ENCODE data around the gene HSP90B1.
A peak's percentile ranks its signal among the peaks of the same experiment; 100 is the strongest.

Gene HSP90B1

DNA sequence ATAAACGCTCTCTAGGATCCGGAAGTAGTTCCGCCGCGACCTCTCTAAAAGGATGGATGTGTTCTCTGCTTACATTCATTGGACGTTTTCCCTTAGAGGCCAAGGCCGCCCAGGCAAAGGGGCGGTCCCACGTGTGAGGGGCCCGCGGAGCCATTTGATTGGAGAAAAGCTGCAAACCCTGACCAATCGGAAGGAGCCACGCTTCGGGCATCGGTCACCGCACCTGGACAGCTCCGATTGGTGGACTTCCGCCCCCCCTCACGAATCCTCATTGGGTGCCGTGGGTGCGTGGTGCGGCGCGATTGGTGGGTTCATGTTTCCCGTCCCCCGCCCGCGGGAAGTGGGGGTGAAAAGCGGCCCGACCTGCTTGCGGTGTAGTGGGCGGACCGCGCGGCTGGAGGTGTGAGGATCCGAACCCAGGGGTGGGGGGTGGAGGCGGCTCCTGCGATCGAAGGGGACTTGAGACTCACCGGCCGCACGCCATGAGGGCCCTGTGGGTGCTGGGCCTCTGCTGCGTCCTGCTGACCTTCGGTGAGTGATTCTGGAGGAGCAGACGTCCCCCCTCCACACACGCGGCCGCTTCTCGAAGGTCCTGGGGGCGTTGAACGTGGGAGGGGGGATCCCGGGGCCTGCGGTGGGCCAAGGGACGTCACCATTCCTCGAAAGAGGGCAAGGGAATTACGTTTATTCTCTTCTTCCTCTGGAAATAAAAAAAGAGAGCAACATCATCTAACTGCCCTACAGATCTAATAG is at the start of gene HSP90B1:
HSP90B1 (plus strand) TSS at position 377 of the 753 bp plus-strand sequence; CDS start at position 483, 106 bp downstream.
- DNase-seq = peak; percentile 99

DNA sequence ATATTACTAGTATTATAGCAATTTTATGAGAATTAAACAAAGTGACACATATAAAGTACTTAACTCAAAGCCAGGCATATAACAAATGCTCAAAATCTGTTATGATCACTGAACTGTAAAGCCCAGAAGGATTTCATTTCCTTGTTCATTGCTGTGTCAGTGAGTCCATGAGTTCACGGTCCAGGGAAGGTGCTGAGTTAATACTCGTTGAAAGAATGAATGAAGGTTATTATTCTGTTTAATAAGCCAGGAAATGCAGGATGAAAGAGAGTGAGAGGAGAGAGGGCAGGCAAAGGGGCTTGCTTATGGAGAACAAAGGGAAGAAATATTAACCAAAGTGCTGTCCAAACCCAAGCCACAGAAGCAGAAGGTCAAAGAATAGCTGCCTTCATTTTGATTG is 48.9 kb upstream of the HSP90B1 start:
- DNase-seq = no peak

DNA sequence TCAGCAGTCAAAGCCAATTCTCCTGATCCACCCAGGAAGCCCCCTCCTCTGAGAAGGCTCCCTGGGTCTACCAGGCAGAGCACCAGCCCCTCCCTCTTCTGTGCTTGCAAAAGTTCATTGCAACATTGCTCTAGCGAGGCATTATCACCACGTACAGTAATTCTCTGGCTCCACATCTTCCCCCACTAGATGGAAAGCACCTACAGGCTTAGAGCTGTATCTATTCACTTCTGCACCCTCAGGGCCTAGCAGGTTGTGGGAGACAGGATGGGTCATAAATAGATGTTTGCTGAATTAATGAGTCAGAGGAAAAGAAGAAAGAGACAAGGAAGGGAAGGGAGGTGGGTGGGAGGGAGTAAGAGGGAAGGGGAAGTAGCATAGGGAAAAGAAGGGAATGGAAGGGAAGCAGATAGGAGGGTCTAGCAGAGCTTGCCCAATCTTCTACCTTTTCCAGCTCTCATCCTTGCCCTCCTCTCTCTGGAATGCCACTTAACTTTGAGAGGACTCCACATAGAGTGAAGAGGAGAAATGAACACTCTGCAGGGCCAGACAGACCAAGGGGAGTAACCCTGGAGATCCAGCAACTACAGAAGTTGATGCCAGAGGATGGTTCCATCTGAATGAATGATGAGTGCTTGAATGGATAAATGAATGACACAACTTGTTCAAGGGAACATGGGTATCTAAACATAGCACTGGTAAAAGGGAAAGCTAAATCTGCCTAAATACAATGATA is 47.2 kb upstream of the HSP90B1 start:
- no peak for DNase-seq

DNA sequence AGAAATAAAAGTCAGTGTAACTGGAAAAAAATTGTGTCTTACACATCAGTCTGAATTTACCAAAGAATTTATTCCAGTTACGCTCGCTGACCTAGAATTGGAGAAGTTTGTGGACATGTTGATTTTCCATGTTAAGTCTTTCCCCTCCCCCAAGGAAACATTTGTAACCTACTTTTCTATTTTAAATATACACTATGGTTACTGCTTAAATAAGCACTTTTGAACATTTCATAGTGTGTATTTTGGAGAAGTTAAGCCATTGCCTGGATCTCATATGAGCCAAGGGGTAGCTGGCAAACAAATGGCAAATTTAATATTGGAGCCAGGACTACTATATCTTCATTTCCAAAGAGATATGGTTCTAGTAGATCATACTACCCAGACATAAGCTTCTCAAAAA is 46.3 kb upstream of the HSP90B1 start:
- no peak for DNase-seq

DNA sequence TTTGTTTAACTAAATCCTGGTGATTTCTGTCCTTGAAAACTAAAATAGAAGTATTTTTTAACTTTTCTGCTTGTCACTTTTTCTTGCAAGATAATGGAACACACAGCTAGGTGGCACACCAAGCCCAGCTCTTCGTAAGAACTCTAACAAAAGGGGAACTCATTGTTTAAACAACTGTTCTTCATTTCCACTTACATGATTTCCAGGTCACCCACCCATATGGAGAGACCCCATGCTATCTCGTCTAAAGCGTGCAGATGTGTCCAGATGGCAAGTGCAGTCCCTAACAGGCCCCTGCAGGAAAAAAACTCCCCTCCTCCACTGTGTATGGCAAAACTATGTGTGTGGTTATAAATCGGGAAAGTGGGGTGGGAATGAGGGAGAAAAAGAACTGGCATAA is 45.9 kb upstream of the HSP90B1 start:
- no peak for DNase-seq

DNA sequence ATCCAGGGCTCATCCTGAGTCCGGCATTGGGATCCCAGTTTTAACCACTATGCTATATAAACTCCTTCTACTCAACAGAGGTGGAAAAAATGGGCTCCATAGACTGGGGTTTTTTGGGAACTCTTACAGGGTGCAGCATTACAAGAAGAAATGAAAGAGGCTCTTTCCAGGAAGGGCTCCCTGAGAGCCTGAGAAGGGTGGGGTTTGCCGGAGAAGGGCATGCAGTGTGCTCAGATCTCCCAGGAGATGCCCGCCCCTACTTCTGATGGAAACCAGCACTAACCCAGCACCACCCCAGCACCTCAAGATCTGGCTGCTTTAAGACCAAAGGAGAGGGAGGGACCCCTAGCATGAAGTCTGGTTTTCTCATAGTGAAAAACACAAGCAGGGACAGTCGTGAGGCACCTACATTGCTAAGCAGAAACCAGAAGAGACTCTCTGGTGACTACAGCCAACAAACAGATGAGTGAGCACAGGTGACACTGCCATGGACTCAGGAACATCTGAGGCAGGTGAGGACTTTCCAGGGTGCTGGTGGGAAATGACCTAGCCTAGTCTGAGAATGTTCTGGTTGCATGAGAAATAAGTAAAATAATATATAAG is 43.9 kb upstream of the HSP90B1 start:
- no peak for DNase-seq

DNA sequence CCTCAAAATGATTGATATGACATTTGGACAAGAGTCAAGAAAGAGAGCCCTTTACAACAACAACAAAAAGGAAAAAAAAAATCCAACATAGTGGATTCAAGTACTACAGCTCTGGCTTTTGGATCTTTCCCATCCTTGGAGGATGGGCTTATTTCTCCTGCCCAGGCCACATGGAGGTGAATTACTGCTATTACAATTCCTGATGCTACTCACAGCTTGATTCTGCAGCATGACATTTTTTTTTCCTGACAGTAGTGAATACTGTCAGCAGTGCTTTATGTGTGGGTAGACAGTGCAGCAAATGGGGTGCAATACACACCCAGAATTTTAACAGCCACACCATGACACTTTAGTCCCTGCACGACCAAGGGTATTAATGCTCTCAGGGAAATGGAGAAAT is 42.5 kb upstream of the HSP90B1 start:
- no peak for DNase-seq

DNA sequence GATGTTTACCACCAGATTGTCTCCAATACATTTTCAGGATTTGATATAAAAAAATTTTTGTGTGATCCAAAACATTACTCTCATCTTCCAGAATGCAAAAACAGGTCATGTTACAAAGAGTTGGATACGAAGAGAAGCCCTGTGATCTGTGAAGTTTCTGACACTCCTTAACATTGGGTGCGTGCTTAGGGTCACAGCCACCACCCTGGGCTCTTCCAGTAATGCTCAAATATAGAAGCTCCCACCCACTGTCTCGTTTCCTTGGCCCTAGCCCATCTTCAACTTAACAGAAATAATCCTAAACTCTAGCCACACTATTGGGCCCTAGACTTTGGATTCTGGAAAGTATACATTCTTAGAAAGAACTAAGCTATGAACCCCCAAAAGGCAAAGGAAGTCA is 32.9 kb upstream of the HSP90B1 start:
- no peak for DNase-seq

DNA sequence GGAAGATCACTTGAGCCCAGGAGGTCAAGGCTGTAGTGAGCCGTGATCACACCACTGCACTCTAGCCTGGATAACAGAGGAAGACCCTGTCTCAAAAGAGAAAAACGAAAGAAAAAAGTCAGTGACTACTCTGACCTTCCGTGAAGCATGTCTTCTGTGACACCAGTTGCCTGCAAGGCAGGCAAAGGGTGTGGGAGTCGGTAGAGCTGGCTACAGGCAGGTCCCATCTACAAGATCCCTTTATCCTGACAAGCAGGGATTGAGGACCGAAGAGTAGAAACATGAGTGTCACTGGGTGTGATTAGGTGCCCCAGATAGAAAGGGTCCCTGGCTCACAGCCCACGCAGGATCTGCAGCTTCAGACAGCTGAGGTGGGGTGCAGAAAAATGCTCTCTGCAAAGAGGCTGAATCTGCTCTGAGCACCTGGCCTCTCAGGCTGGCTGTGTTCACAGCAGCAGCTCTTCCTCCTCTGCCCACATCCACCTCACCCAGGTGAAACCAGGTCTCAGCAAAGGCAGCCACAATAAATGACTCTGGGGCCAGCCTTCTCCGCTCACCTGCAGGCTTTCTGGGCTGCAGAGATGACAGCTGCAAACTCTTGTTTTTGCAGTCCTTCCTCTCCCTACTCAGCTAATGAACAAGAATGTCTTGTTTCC is 28.6 kb upstream of the HSP90B1 start:
- DNase-seq = no peak

DNA sequence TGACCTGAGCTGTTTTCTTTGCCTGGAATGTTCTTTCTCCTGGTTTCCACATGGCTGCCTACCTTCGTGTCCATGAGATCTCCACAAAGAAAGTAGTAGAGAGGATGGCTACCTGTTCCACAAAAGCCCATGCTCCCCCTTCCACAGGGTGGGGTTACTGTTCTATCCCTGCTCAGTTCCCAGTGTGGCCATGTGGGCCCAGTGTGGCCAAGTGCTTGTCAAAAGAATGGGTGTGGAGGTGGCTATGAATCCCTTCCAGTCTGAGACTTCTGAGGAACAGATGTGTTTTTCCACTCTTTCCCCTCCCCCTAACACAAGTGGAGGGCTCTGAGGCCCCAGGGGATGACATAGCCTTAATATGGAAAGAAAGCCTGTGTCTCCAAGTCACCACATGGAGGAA is 26.2 kb upstream of the HSP90B1 start:
- no peak for DNase-seq

DNA sequence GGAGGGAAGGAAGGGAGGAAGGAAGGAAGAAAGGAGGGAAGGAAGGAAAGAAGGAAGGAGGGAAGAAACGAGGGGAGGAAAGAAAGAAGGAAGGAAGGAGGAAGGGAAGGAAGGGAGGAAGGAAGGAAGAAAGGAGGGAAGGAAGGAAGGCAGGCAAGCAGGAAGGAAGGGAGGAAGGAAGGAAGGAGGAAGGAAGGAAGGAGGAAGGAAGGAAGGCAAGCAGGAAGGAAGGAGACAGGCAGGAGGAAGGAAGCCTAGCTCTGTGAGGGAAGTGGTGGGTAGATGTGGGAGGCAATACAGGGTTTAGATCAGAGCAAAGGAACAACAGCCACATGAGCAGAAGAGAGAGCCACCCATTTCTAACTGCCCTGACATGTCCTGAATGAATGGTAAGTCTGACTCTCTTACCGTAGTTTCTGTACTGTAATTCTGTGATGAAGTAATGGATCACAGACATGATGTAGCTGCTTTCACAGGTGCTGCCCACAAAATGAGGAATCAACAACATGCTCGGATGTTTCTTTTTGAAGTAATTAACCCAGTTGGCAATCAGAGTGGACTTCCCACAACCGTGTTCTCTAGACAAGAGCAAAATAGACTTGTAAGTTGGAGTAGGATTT is 24.4 kb upstream of the HSP90B1 start:
- DNase-seq = no peak

DNA sequence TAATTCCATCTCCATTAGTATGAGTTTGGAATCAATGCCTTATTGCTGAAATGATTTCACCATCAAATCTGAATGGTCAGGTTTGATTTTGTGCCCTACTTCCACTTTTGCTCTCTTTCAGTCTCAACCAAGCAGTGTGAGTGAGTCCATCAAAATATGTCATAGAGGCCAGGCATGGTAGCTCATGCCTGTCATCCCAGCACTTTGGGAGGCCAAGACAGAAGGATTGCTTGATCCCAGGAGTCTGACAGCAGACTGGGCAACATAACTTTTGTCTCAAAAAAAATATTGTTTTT is 22.0 kb upstream of the HSP90B1 start:
- DNase-seq = no peak

DNA sequence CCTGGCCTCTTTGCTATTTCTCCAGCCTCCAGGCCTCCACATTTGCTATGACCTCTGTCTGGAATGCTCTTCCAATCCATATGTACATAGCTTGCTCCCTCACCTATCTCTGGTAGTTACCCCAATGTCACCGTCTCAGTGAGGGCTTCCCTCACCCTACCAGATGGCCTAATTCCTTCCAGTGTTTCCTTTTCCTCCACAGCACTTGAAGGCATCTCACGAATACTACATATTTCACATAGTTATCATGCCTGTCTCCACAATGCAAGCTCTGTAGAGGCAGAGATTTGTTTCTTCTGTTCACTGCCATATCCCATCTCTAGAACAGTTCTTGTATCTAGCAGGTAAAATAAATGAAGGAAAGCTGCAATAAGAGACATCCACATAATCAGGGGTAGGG is 21.3 kb upstream of the HSP90B1 start:
- DNase-seq = no peak

DNA sequence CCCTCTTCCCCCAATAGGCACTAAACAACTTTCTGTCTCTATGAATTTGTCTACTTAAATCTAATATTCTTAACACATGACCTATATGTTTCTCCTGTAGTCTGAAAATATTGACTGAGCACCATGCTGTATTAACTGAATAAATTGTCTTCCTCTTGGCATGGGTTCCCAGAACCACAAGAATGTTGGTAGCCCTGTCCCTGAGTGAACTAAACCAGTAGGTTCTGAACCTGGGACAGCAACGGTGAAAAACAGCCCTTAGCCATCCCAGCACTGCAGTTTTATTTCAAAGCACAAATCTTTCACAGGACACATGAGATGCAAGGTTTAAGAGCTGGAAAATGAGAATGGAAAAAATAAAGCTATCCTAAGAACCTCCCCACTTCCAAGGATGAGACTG is 20.4 kb upstream of the HSP90B1 start:
- DNase-seq = no peak

DNA sequence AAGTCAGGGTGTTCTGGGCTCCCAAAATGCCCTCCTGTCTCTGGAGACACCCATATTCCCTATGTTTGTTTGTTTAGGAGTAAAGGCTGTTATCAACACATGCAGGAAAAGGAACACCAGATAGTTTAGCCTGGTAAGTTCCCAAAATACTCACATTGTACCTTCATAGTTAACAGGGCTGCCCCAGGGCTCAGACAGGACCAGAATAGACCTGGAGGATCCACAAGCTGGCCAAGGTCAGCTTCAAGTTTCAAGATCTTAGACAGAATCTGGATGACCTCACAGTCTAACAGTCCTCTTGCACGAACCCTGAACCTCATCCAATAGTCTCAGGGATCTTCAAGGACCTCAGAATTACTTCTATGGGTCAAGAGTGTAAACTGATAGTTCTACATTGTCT is 18.1 kb upstream of the HSP90B1 start:
- no peak for DNase-seq

DNA sequence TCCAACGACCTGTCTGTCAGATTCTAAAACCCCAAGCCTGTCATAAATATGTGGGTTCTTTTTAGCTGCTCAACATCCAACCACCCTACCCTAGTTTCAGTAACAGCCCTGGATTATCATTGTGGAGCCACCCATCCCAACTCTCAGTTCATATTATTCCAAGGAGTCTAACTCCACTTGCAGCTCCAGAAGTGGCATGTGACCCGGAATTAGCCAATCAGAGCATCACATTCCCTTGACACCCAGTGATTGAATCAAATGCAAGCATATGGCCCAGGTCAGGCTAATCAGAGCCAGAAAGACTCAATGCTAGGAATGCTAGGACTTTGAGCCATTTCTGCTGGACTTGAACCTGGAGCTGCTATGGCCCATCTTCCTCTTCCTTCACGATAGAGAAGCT is 17.1 kb upstream of the HSP90B1 start:
- no peak for DNase-seq

DNA sequence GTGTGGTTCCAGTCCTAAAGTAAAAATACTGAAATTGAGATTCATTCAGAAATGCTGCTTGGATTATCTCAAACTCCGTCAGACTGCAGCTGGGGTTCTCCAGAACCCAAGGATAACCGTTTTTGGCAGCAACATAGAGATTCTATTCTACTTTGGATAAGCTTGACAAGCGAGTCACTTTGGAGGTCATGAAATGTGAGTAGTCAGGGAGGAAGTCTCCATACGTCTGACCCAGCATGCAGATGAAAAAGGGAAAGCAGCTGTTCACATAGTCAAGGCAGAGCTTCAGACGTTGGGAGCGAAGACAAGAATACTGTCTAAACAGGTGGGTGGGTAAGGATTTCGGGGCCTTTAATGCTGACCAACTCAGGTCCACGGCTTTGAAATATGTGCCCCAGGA is 14.9 kb upstream of the HSP90B1 start:
- no peak for DNase-seq

DNA sequence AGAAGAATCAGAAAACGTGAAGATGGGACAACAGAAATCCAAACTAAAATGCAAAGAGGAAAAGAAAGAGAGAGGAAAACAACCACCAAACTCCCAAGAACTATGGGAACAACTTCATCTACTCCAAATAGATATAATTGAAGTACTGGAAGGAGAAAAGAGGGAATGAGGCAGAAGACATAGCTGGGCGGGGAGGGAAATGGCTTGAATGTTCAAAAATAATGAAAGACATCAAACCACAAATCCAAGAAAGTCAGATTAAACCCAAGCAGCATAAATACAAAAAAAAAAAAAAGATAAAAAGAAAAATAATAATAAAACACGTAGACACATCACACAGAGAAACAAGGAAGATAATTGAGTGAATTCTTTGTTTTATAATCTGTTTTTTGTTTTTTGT is 12.3 kb upstream of the HSP90B1 start:
- DNase-seq = no peak

DNA sequence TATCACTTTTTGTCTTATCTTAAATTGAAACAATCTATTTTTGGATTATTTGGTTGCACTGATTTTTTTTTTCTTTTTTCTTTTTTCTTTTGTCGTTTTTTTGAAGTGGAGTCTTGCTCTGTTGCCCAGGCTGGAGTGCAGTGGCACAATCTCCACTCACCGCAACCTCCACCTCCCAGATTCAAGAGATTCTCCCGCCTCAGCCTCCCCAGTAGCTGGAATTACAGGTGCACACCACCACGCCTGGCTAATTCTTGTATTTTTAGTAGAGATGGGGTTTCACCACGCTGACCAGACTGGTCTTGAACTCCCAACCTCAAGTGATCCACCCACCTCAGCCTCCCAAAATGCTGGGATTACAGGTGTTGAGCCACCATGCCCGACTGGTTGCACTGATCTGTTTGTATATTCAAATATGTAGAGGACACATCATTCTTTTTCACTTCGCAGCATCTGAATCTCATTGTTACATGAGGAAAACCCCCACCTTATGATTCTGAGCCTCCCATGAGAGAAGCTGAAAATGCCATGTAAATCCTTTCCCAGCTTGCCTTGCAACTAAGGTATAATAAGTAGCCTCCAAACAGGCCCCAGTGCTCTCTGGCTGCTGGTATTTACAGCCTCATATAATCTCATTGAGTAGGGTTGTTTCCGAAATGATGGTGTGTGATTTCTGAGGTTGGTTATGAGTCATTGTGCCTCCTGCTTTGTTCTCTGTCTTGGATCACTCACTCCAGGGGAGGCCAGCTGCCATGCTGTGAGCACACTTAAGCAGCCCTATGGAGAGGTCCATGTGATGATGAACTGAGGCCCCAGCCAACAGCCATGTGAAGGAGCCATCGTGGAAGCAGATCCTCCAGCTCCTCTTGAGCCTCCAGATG is 5.2 kb upstream of the HSP90B1 start:
- DNase-seq = no peak

DNA sequence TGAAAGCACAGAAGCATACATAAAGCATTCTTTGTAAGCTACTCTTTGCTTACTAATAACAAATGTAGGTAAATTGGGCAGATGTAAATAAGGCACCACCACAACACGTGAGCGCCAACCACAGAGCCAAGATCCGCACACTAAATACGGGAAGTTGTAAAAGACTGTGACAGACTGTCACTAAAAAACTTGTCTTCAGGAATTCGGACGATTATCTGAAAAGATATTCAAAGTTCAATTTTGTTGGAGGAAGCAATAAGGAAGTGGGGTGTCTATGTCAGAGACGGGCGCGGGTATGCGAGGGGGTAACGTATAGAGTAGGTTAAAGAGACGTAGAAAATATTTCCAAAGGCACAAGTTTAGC is 1.5 kb upstream of the HSP90B1 start:
- DNase-seq = no peak

DNA sequence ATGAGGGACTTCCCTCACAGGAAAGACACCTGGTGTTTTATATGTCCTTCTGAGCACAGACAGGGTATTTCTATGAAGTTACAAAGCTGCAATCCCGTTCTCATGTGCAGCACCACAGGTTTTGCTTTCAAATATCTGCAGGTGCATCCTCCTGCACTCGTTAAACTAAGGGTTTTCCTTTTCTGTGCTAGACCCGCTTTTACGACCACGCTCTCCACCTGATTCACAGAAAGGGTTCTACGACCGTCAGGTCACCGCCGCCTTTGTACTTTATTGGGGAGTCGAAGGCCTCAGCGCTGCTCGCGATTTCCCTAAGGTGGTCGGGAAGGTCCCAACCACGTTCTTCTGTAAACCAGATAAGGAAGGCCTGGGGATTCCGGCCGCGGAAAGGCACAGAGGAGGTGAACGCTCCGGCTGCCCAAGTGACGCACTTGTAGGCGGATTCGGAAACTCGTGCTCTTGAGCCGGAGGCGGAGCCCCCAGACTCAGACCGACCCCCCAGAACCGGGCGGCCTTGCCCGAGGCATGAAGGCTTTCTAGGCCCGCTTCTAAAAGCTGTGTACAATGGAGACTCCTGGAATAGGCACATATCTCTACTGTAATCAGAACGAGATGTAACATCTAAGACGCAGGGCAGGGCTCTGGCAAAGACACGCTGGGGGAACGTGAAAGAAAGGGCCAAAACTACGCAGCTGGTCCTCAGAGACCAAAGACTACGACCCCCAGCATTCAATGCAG is 995 bp upstream of the HSP90B1 start:
- DNase-seq = no peak

DNA sequence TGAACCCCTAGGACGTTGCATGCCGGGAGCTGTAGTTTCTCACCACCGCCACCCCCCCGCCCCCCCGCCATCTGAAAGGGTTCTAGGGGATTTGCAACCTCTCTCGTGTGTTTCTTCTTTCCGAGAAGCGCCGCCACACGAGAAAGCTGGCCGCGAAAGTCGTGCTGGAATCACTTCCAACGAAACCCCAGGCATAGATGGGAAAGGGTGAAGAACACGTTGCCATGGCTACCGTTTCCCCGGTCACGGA is 501 bp upstream of the HSP90B1 start:
- DNase-seq = peak; percentile 83

Data from NCI-H187 treated with DMSO at 0.1 percent for 48 hours (cell line).